ENCODE data around the gene FGGY.

Gene FGGY

DNA sequence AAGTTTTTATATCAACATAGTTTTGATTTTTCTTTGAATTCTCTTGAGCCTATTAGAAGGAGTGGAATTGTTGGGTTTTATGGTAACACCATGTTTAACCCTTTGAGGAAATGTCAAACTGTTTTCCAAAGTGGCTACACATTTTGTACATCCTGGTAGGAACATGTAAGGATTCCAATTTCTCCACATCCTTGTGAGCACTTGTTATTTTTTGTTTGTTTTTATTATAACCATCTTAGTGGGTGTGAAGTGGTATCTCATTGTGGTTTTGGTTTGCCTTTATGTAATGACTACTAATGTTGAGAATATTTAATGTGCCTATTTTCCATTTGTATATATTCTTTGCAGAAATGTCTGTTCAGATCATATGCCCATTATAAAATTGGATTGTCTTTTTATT, 120.5 kb downstream of the FGGY start:
- no peak for DNase-seq

- DNase-seq: no peak
Observed at GRCh38 chr1:59418363-59419144, 121.7 kb downstream of the FGGY start.

GRCh38 chr1:59419361-59420140, 122.7 kb downstream of the FGGY start:
- DNase-seq: no peak

DNA sequence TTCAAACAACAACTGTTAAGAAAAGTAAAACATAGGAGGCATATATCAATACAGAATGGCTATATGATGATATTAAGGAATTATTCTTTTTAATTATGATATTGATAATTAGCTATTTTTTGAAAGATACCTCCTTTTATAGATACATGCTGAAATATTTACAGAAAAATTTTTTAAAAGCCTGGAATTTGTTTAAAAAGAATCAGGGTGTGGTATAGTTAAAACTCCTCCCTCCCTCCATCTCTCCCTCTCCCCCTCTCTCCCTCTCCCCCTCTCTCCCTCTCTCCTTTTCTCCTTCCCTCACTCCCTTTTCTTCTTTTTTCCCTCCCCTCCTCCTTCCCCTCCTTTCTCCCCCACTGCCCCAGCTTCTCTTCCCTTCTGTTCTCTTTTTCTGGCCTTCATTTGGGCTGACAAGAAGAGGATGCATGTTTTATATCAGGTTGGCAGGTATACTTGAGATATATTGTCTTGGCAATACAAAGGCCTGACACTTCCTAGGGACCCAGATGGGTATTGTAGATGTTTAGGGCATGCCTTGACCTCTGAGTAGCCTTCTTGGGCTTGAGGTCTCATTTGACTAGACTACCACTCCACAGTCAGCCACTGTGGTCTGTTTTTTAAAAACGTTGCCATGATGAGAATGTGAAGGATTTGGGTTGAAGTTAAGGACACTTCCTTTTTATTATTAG, 124.5 kb downstream of the FGGY start:
- no peak for DNase-seq

DNA sequence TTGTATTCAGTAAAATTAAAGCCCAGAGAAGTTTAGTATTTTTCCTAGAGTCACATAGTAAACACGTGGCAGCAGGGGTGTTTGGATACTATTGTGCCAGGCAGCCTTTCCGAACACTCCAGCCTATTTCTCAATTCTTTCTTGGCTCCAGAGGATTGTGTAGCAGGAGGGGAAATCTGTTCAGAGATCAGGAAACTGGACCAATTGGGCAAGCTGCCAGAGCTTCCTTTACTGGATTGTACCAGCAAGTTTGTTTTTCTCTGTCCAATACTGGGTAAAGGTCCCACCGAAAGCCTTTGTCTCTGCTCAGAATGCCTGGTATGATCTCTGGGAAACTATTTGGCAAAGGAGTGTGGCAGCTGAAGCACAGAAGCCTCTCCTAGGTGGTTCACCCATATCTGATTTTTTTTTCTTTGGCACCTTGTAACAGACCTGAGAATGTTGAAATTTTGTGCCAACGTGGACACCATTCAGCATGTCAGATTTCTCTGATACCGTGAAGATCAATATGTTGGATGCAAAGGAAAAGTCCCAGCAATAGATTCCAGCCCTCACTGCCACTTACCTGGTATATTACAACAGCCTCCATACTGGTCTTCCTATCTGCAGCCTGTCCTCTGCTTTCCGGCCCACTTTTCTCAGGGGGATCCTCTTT, 126.2 kb downstream of the FGGY start:
- no peak for DNase-seq

DNA sequence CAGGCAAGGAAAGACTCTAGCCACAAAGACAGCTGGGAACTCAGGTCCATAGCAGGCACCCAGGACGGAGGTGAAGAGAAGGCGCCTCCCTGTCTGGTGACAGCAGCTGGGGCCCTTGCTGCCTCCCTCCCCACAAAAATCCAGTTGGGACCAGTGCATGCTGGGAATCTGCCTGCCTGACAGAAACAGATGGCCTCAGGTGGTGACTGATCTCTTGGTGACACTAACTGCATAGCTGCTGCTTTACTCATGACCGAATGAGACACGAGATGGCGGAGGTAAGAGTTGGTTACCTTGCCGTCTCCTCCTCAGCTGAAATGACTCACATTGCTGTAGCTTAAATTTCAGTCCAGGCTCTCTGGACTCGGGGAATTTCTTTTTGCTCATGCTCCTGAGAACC, 130.3 kb downstream of the FGGY start:
- no peak for DNase-seq

GRCh38 chr1:59427784-59428183, 130.9 kb downstream of the FGGY start:
- DNase-seq: no peak

GRCh38 chr1:59428828-59429227, 131.9 kb downstream of the FGGY start:
- no peak for DNase-seq

GRCh38 chr1:59429656-59430055, 132.8 kb downstream of the FGGY start:
- DNase-seq: no peak

DNA sequence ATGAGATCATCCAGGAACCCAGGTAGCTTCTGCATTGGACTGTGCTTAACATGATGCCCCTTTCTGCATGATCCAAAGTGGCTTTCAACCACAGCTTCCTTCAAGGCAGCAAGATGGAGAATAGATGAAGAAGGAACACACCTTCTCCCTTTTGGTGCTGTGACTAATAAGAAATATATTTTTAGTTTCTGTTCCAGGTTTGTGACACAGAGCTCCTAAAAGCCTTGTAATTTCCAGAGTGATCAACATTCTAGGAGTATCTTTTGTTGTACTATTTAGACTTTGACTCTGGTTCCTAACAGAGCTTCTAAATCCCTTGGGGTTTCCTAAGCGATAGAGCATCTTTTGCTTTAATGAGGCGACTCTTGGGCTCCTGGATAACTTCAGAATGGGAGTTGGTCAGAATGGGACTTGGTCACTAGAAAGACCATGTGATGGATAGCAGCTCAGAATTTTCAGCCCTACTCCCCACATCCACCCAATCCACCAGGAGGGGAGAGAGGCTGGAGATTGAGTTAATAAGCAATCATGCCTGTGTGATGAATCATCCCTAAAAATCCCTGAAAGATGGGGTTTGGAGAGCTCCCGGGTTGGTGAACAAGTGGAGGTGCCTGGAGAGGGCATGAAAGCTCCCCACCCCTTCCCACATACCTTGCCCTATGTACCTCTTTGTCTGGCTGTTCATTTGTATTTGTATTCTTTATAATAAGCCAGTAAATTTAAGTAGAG, 134.8 kb downstream of the FGGY start:
- DNase-seq: no peak

DNA sequence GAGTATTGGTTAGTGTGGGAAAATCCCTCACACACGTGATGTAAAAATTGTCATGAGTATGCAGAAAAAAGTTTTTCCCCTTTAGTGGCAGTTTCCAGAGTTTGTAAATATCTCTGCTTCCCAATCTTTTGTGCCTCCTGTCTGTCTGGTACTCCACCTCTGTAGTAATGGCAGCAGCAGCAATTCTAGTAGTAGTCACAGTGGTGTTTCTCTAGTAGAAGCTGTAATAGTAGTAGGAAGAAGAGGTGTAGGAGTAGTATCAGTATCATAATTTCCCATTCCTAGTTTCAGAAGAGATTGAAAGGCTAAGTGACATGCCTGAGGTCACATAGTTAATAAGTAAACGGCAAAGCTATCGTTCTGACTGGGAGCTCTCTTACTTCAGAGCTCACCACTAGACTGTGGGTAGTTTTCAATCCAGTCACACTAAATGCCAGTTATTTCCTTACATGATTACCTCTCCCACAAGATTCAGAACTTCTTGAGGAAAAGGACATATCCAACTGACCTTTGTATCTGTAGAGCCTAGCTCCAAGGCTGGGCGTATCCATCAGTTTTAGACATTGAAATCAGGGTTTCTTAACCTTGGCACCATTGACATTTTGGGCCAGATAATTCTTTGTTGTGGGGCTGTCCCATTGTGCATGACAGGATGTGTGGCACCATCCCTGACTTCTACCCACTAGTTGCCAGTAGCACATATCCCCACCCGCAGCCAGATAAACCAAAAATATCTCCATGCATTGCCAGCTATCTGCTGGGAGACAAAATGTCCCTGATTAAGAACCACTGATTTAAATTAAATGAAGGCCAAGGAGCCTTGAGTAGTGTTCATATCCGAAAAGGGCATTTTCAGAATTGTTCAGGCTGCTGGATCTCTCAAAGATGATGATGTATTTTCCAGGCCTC, 135.9 kb downstream of the FGGY start:
- DNase-seq: no peak

GRCh38 chr1:59433440-59433813, 136.5 kb downstream of the FGGY start:
- no peak for DNase-seq

- no peak for DNase-seq
Observed at GRCh38 chr1:59434336-59434735, 137.4 kb downstream of the FGGY start.

GRCh38 chr1:59436637-59437036, 139.7 kb downstream of the FGGY start:
- no peak for DNase-seq

- DNase-seq: no peak
Observed at GRCh38 chr1:59438058-59438560, 141.2 kb downstream of the FGGY start.

DNA sequence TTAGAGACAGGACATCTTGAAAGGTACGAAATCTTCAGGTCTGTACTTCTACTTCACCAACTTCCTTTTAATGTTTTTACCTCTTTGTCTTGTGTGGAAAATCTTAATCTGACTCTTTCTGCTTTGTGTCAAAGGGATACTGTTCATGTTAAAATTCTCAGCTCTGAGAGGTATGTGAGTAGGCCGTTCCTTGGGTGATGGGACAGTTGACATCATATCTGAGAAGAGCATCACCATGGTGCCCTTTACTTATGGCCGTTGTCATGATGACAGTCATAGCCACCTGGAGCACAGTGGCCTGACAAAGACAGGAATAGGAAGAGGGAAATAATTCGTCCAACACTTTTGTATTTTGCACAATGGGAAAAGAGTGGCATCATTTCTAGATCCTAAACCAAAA, 145.6 kb downstream of the FGGY start:
- DNase-seq: no peak

DNA sequence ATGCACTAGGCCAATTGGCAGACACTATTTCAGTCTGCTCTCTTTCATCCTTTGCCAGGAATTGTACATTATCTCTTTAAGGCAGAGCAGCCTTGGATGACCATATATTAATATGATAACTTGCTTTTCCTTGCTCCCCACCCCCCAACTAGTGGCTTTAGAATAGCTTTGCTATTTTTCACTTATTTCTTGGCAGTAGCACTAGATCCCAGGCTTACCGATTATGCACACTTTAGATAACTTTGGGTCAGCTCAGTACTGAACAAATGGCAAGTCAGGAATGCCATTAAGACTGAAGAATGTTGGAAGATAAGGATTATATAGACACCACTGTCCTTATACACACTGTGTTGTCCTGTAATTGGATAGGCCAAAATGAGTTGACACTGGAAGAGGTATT, 146.4 kb downstream of the FGGY start:
- no peak for DNase-seq

- DNase-seq: no peak
Observed at GRCh38 chr1:59444520-59444919, 147.6 kb downstream of the FGGY start.

- no peak for DNase-seq
Observed at GRCh38 chr1:59445040-59445439, 148.1 kb downstream of the FGGY start.

- DNase-seq: no peak
Observed at GRCh38 chr1:59446257-59446901, 149.5 kb downstream of the FGGY start.

GRCh38 chr1:59452026-59452425, 155.1 kb downstream of the FGGY start:
- DNase-seq: no peak

Data from SIG-M5 (cell line).